Iris pigment epithelial cell (primary cell): Measurements from ENCODE around the gene MVB12B.
A peak's percentile ranks its signal among the peaks of the same experiment; 100 is the strongest.

Source experiments
- DNase-seq: peaks from one replicate; pipeline ENCODE4 v3.0.0-alpha.2; 2011; ENCODE audit warnings: low read depth

The MVB12B gene

DNA sequence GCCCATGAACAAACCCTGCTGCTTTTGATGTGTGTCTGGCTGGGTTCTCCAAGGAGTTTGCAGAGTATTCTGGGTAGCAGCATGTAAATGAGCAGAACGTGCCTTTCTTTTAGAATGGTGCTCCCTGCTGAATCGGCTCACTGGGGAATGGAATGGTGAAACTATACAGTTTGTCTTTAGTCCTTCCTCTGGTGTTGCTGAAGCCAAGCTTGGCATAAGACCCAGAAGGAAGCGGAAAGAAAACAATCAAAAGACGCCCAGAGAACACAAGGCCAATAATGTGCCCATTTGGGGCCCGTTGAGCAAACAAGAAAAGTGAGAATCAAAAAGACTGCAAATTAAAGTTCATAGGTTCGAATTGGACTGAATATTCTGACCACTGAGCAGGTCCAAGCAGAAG, 60.1 kb downstream of the MVB12B start:
- DNase-seq = no peak

DNA sequence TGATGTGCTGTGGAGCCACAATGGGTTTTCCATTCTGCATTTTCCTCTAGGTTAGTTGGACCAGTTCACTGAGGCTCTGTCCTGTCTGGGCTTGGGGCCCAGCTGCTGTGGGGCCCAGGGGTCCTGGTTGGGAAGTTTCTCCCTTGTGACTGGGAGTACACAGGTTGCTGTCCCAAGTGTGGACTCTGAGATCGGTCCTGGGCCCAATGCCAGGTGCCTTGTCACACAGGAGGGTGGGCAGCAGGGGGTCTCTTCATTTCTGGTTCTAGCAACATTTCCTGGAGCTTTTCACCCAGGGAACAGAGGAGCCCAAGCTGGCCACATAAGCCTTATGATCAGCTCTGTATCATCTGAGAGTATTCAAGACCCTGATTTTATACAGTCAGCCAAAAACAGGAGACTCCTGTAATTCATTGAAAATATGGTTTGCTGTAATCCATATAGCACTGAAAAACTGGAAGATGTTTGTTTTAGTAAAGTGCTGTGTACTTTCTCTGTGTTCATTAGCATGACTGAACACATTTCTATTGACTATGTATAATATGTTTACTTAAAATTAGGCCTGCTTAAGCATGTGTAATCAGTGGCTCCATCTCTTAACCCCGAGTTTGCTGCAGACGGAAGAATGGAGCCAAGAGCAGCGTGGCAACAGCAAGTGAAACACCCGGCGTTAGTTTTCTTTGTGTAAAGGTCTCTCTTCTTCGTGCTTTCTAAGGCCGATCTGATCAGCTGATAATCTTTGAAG, 62.5 kb downstream of the MVB12B start:
- DNase-seq = no peak

DNA sequence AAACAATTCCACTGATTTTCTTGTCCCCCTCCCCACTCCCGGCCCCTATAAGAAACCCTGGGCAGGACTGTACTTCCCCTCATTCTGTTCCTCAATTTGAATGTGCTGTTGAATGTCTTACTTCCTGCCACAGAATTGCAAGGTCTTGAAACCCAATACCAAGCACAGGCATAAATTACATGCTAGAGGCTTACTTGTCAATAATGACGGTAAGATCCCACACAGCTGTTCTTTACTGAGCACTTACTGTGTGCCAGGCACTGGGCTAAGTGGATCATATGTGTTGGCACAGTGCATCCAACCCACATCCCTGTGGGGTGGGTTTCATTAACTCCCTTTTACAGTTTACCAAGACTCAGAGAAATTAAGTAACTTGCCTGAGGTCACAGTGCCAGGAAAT, 63.4 kb downstream of the MVB12B start:
- peak; percentile 39 for DNase-seq

DNA sequence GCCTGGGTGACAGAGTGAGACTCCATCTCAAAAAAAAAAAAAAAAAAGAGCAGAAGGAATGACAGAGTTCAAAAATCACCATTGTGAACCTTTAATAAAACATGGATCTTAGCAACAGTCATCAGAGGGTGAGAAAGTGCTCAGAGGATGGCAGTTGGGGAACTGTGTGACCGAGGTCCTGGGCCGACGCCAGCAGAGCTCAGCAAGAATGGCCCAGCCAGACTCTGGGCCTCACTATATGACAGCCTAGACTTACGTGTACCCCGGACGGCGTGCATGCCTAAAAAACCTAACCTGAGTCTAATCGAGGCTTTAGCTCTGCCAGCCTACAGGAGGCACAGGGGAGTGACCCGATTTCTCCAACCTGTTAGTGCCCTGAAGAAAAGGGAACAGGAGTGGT, 64.3 kb downstream of the MVB12B start:
- DNase-seq = no peak

DNA sequence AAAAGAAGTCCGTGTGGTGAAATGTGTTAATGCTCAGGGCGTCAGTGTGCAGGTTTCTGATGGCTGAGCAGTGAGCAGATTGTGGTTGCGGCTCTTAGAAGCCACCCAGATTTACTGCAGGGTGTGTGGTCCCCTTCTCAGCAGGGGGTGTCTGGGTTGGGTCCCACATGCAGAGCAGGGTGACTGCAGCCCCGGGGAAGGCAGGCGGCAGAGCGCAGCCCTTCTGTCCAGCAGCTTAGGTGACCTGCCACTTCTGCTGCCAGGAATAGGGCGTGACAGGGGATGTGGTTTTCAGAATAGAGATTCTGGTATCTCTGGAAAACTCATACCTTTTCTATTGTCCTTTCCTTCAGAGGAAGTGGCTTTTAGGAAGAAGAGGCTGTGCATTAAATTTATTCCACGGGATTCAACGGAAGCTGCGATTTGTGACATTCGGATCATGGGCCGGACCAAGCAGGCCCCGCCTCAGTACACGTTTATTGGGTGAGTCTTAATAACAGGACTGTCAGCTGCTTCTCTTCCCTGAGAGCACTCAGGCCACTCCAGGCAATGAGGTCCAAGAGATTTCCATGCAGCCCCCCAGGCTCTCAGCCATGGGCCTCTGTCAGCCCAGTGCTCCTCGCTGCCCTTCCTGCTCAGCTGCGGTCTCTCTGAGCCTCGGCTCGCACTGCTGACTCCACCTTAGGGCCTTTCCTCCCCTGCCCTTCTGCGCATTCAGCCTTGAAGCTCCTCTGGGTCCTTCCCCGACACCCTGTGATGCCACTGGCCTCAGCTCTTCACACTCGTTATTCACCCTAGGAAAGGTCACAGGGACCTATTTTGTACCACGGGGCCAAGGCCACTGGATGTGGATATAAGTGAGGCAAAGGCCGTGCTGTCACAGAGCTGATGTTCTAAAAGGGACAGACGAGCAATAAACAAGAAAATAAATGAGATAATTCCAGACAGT, 65.4 kb downstream of the MVB12B start:
- DNase-seq = no peak

DNA sequence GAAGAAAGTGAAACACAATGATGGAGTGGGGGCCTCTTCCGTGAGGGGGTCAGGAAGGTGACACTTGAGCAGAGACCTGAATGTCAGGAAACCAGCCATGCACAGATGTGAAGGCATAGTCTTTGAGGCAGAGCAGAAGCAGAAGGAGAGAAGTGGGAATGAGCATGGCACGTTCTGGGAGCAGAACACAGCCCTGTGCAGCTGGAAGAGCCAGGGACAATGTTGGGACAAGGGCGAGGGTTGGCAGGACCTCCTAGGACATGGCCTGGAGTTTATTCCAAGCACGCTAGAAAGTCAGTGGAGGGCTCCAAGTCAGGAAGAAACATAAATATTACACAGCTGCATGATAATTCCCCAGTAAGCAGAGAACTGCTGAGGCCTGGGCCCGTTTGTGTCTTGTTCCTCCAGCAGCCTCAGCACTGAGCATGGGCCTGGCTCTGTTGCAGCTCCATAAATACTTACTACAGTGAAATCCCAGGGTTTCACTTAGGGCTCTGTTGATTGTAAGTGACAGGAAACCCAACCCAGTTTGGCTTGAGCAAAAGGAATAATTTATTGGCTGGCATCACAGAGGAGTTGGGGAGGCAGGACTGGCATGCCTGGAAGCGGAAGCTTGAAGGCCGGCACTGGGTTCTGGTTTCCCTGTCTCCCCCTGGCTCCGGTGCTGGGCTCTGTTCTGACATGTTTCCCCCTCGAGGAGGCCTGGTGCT, 66.2 kb downstream of the MVB12B start:
- no peak for DNase-seq

DNA sequence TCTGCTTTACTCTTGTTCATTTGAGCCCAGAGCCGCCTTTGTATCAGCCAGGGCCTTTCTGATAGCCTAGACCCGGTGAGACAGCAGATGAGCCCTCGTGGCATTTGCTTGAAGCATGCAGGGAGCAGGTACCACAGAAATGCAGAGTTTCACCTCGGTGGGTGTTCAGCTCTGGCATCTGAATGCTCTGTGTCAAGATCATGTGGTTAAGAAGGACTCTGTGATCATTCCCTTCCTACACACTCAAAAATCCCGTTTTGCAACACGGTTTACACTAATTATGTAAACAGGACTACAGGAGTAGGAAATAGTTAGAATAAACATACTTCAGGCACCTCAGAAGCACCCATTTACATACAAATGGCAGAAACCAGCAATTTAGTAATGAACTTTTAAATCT, 67.2 kb downstream of the MVB12B start:
- DNase-seq = peak; percentile 63

DNA sequence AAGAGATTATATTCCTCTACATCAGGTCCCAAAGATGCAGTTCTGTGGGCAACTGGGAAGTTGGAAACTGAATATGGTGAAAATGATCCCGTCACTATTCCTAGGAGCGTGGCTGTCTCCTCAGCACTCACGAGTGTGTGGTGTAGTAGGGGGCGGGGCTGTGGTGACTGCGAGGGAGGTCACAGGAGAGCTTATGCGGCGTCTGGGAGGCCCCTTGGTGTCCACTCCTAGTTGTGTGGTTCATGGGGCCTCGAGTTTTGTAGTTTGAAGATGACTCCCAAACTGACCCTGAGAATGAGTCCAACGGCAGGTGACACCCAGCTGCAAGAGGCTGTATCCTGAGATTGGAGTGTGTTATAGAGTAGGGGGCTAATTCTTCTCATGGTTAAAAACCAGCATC, 68.2 kb downstream of the MVB12B start:
- DNase-seq = no peak

DNA sequence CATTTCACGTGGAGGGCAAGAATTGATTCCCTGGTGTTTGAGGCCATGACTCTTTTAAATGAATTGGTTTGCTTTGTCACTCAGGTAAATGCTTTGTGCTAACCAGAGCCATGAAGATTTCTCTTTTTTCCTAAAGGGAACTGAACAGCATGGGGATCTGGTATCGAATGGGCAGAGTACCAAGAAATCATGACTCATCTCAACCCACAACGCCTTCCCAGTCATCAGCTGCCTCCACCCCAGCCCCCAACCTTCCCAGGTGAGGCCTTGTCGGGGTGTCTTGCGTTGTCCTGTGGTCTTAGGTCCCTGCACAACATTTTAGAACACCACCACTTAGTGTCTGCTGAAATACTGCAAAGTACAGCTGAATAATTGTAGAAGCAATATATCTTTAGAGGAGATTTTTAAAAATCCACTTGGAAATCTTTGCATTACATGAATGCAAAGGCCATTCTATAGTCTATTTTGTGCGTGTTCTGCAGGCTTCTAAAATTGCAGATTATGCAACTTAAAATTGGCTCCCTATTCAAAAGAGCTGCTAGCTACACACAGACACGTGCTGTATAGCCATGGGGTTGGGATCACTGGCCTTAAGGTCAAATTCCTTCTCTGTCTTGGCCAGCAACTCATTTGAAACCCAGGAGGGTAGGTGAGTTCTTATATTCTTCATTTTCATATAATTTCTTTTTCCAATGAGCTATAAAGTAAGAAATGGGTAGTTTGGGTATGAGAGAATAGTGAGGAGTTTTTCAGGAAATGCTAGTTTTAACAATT, 69.0 kb downstream of the MVB12B start:
- DNase-seq = peak; percentile 81

DNA sequence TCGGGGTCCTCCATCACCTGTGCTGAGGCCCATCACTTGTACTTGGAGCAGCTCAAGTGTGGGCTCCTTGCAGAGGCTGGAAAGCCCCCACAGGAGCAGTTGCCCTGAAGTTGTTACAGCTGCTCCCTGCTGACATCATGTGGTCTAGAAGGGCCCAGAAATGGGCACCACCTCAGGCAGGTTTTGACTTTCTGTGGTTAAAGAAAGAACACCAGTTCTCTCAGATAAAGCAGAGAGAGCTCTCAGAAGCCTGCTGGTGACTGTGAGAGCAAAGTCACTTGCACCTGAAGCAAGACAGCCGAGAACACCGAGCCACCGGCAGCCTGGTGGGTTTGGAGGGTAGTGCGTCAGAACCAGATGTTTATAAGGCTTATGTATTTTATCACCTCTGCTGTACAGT, 70.4 kb downstream of the MVB12B start:
- no peak for DNase-seq

DNA sequence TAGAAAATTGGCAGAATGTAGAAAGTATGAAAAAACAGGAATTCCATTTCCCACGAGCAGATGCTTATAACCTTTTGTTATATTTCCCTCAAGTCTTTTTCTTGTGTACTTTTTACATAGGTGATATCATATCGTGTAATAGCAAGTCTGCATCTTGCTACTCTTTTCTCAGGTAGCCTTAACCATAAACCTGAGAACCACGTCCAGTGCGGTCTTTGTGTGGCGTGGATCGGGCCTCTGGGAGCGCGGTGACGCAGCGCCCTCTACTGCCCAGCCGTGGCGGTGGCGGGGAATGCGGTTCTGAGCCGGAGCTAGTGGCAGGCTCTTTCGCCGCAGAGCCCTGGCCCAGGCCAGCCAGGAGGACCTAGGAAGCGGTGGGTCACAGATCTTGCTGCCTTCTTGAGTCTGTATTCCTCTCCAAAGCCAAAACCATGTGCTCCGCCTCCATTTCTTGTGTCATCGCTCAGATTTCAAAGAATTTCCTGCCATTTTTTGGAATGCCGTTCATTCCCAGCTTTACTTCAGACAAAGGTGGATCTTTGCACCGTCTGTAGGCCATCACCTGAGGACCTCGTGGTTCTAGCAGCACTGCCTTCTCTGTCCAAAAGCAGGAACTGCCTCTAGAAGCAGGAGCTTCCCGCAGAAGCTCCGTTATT, 71.9 kb downstream of the MVB12B start:
- peak; percentile 52 for DNase-seq

DNA sequence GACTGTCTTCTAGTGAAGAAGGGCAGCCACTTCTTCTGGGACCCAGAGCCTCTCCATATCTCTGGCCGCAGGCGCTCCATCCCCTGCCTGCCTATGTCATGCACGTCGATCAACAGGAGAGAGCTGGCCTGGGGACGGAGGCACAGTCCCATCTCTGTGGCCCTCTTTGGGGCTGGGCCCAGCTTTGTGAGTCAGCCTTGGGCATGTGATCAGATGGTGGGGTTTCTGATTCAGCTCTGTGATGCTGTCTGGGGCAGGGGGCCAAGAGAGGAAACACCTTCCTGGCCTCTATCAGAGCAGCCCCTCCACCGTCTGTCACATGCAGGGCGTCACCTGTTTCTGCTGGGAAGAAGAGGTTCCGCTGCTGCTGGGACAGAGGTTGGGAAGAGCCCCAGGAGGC, 72.6 kb downstream of the MVB12B start:
- peak; percentile 31 for DNase-seq

DNA sequence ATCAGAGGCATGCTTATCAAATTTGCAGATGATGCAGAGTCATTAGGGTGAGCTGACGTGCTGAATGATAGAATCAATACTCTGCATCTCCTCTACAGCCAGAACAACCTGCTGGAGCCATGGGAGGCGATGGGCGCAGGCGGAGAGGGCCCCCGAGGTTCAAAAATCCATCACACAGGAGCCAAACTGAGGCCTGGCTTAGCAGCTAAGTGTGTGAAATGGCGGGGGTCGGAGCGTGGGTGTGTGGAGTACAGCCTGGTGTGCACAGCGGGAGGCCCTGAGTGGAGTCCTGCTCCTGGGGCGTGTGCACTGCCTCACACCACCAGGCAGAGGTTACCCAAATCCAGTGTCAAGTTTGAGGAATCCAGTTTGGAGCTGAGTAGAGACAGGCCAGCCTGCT, 73.2 kb downstream of the MVB12B start:
- DNase-seq = no peak

DNA sequence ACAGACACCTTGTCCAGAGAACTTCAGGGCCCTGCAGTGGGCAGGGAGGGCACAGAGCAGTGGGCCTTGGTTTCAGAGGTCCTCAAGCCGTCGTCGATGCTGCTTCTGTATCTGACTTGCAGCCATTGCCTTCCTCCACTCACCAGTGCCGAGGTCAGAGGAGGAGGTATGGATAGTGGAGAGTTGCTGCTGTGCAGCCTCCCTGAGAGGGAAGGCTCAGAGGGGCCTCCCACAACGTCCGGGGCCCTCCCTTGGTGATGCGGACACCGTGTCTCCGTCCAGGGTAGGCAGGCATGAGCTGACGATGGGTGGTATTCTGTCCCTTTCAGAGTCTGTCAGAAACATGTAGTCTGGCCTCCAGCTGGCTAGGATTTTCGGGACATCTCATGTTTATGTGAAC, 73.9 kb downstream of the MVB12B start:
- DNase-seq = no peak

DNA sequence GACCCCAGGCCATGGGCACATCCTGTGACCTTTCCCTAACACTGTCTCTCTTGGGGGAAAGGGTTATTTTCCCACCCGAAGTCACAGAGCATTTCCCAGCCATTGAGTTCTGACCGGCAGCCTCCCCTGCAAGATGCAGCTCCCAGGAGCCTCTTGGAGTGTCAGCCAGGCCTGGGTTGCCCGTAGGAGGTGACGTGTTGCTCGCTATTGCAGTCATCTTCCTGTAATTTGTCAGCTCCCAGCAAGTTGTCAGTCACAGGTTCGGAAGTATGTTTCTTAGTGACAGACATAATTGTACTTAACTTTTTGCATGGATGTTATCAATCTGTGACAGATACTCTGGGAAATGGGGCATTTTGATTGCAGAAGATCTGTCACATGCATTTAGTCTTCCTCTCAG, 74.5 kb downstream of the MVB12B start:
- DNase-seq = no peak

DNA sequence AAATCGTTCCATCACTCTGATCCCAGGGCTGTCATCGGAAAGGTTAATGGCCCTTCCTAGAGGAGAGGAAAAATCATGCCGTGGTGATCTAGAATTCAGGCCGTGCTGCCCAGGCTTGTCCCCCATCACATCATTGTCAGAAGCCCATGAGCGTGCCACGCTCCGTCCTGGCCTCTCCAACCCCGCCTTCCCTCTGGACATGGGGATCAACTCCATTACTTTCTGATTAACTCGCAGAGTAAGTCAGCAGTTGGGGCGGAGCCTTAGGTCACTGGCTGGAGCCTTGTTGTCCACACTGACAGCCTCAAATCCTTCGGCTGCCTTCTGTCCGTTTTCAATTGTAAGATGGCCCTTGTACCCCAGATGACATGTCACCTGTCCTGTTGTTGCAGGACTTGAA, 75.0 kb downstream of the MVB12B start:
- no peak for DNase-seq

DNA sequence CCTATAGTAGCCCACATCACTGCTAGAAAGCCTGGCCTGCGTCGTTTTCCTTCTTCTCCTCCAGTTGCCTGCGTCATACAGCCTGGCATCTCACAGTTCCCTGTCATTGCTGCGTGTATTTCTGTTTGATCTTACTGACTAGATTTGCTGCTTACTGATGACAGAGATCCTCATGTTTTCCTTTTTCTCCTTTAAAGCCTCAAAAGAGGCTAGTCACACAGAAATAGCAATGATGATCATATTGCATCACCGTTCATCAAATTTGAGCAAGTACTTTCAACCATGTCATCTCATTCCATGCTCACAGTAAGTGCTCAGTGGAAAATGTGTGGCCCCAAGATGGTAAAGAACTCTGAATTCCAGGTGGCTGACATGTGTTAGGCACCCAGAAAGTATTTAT, 76.8 kb downstream of the MVB12B start:
- DNase-seq = no peak

DNA sequence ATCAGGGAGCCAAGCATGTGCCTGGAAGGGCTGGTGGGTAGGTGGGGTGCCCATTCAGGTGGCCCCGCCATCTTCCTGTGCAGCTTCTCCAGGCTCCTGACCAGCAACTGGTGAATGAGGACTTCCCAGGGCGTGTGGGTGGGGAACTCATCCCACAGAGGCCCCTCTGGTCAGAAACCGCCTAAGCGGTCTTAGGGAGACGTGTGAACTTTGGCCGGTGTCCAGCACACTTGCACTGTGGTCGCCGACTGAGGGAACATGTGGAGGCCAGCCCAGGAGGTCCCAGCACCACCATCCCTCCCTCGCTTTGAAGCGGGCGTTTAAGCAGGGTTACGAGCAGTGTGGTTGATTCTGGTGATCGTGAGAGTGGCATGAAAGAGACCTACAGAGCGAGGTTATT, 77.8 kb downstream of the MVB12B start:
- DNase-seq = no peak

DNA sequence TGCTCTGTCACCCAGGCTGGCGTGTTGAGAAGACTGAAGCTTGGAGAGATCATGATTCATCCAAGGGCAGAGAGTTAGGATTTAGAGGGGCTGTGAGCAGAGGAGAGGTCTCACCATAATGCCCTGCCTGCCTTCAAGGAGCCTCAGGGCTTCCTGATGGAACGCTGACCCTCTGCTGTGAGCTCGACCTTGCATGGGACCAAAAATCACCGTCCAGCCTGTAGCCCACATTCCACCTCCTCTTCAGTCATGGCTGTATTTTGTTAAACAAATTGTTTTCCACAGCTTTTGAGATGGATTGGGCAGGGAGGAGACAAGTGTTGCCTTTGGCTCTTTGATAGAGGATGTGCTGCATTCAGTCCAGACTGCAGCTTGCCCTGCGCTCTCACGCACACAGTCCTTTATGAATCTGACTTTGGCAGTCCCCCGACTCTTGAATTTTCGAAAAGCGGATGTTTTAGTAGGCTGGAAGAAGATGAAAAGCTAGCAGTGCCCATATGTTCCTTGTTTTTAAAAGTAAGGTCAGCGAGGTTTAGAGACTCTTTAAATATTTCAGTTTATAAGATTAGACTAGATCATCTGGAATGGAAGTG, 79.5 kb downstream of the MVB12B start:
- no peak for DNase-seq

DNA sequence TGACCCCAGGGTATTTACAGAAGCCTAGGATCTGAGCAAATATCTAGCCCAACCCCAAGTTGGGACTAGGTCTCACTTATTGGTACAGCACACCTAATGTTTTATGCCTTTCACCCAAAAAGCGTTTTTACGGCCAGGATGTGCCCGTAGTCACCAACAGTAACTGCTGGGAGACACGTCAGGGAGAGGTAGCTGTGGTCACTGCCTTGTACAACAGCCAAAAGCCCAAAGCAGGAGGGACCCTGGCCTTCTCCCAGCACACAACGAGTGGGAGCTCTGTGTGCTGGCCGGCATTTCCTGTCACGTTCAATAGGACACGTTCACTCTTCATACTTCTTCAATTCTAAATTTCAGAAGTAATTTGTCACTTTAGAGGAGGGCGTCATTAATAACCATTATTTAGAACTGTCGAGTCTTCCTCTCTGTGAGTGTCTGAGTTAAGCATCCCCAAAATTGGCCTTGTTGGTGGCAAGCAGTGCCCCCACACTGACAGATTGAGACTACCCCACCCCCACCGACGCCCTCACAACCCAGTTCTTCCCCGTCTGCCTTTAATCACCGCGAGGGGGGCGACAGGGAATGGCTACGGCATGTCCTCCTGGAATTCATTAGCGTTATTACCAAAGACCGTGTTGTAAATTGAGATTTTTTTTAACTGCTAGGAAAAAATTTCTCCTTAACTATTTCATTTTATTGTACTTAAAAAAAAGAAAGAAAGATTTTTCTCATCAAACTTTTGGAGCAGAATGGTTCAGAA, 80.7 kb downstream of the MVB12B start:
- DNase-seq = no peak
